A549 (cell line): Measurements from ENCODE around the gene ANXA9.

Experiments used
- CHD2 ChIP-seq: fragments of 150-350 bp; IDR thresholded peaks from 2 replicates; pipeline ENCODE4 v1.6.1; 2014; ENCODE audit warnings: low read length; ENCODE audit not compliant: partially characterized antibody
- EP300 ChIP-seq, 2 experiments: fragments of >200 bp; sonication (Bioruptor Twin); formaldehyde crosslinking; IDR thresholded peaks; 2 replicates in 1 of 2; 3 replicates in 1 of 2; pipeline ENCODE4 v1.6.1; 2016 to 2017
- ESRRA ChIP-seq: fragments of 150-350 bp; IDR thresholded peaks from 2 replicates; pipeline ENCODE4 v1.6.1; 2014; ENCODE audit warnings: mild to moderate bottlenecking, low read length, borderline replicate concordance
- HDAC2 ChIP-seq: fragments of 200-600 bp; sonication (generic); IDR thresholded peaks from 2 replicates; pipeline ENCODE4 v1.6.1; 2016
- MAFK ChIP-seq: fragments of 450-650 bp; IDR thresholded peaks from 2 replicates; pipeline ENCODE4 v1.6.1; 2014; ENCODE audit not compliant: partially characterized antibody
- POLR2A ChIP-seq: IDR thresholded peaks from 2 replicates; pipeline ENCODE4 v1.6.1; 2012; ENCODE audit warnings: mild to moderate bottlenecking, low read length
- SMC3 ChIP-seq: fragments of >200 bp; sonication (Bioruptor Twin); formaldehyde crosslinking; IDR thresholded peaks from 3 replicates; pipeline ENCODE4 v1.6.1; 2018; ENCODE audit warnings: inconsistent platforms
- TF ChIP-seq, protein P1 (sequence below): fragments of >200 bp; sonication (Bioruptor Twin); formaldehyde crosslinking; IDR thresholded peaks from 3 replicates; pipeline ENCODE4 v1.5.1; 2016
- TF ChIP-seq, protein P2 (sequence below): fragments of 450-650 bp; IDR thresholded peaks from 2 replicates; pipeline ENCODE4 v1.6.1; 2014; ENCODE audit warnings: antibody characterized with exemption

- no peak for TF ChIP-seq SMC3
- TF ChIP-seq, protein P1, sequence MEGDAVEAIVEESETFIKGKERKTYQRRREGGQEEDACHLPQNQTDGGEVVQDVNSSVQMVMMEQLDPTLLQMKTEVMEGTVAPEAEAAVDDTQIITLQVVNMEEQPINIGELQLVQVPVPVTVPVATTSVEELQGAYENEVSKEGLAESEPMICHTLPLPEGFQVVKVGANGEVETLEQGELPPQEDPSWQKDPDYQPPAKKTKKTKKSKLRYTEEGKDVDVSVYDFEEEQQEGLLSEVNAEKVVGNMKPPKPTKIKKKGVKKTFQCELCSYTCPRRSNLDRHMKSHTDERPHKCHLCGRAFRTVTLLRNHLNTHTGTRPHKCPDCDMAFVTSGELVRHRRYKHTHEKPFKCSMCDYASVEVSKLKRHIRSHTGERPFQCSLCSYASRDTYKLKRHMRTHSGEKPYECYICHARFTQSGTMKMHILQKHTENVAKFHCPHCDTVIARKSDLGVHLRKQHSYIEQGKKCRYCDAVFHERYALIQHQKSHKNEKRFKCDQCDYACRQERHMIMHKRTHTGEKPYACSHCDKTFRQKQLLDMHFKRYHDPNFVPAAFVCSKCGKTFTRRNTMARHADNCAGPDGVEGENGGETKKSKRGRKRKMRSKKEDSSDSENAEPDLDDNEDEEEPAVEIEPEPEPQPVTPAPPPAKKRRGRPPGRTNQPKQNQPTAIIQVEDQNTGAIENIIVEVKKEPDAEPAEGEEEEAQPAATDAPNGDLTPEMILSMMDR: no peak
- TF ChIP-seq MAFK: no peak
- no peak for TF ChIP-seq CHD2
- no peak for TF ChIP-seq POLR2A
- TF ChIP-seq, protein P2, sequence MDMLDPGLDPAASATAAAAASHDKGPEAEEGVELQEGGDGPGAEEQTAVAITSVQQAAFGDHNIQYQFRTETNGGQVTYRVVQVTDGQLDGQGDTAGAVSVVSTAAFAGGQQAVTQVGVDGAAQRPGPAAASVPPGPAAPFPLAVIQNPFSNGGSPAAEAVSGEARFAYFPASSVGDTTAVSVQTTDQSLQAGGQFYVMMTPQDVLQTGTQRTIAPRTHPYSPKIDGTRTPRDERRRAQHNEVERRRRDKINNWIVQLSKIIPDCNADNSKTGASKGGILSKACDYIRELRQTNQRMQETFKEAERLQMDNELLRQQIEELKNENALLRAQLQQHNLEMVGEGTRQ: no peak
- TF ChIP-seq HDAC2: no peak
- TF ChIP-seq ESRRA: no peak
- no peak for TF ChIP-seq EP300 (IDR thresholded peaks at IDR 0.05)
Observed at GRCh38 chr1:150972417-150972940, 9.6 kb upstream of the ANXA9 start.
